Measurements from ENCODE around the gene ABCC5. TPM values are rescaled to one million over a fixed set of nuclear protein-coding genes. Genes with fewer than 3 reads are reported as not detected.

Gene ABCC5
- total RNA-seq, 1 experiment from 2014 or later: 29.1 TPM

DNA sequence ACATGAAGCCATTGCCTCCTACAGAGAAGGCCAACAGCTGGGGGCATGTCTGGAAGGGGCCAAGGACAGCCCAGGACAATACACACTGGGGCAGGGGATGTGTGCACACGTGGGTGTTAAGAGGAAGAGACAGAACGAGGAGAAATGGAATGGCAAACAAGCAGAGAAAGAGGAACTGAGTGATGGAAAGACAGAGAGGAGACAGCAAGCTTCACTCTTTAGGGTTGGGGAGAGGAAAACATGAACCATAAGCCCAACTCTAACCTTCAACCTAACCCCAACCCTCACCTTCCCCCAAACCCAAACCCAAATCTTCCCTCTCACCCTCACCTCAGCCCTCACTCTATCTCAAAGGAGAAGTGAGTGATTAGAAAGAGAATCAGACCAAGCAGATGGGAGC lies 121.1 kb downstream of the ABCC5 start:
- Mint-ChIP-seq H3K27ac (peak overlapping the region; percentile 34; the same call in 1 of the 2 replicates), H3K4me1 (peaks cover 9% of the 10 kb centered on the region), H3K9me3 (peaks cover 13% of the 10 kb centered on the region), H3K36me3 (peaks cover 6% of the 10 kb centered on the region), H3K27me3 (ENCODE audit: low read depth) (peaks cover 4% of the 10 kb centered on the region), H3K4me3 (no peak overlapping the region)
- ChIA-PET POLR2A (no interaction called here), CTCF (interaction anchor here (0.6 to 4.4 kb wide), 8 partner anchors 9 to 331 kb away, joined by 3 to 42 read pairs (median 12); partner anchors contain the start of genes ABCC5 and EIF2B5)
- ATAC-seq: no peak
- DNase-seq (ENCODE audit: low spot score): no peak
- no peak for TF ChIP-seq SP1 (CRISPR knock-in tag; conservative IDR thresholded peaks at IDR 0.05)
- TF ChIP-seq, protein P1, sequence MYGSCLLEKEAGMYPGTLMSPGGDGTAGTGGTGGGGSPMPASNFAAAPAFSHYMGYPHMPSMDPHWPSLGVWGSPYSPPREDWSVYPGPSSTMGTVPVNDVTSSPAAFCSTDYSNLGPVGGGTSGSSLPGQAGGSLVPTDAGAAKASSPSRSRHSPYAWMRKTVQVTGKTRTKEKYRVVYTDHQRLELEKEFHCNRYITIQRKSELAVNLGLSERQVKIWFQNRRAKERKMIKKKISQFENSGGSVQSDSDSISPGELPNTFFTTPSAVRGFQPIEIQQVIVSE (CRISPR knock-in tag; IDR thresholded peaks at IDR 0.05; ENCODE audit: borderline replicate concordance): no peak
- TF ChIP-seq, protein P2, sequence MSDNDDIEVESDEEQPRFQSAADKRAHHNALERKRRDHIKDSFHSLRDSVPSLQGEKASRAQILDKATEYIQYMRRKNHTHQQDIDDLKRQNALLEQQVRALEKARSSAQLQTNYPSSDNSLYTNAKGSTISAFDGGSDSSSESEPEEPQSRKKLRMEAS (CRISPR knock-in tag; IDR thresholded peaks at IDR 0.05): no peak
- no peak for TF ChIP-seq SOX15 (CRISPR knock-in tag; IDR thresholded peaks at IDR 0.05)
- TF ChIP-seq ZNF263 (CRISPR knock-in tag; IDR thresholded peaks at IDR 0.05; ENCODE audit: low read depth): no peak

DNA sequence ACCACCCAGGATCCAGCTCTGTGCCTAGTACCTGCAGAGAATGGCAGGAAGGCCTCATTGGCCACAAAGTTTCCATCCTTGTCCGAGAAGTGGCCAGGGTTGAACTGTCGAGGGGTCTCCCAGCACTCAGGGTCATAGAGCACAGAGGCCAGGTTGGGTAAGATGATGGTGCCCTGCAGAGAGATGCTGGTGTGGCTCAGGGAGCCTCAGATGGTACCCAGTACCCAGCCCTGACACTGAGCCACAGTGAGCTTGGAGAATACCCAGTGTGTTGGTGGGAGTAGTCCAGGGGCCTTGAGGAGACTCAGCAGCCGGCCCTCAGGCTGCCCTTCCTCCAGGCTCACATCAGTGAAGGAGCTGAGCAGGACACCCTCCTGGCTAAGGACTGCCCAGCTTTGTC lies 121.5 kb downstream of the ABCC5 start:
- no peak overlapping the region for H3K4me3 Mint-ChIP-seq
- peaks cover 6% of the 10 kb centered on the region for H3K36me3 Mint-ChIP-seq
- H3K27me3 Mint-ChIP-seq (ENCODE audit: low read depth): peaks cover 4% of the 10 kb centered on the region
- H3K9me3 Mint-ChIP-seq: peaks cover 13% of the 10 kb centered on the region
- H3K27ac Mint-ChIP-seq: no peak overlapping the region
- ATAC-seq: no peak
- ChIA-PET CTCF (interaction anchor here (0.8 to 4.4 kb wide), 22 partner anchors 9 to 393 kb away, joined by 3 to 42 read pairs (median 6); partner anchors contain the start of genes ABCC5, AP2M1, EIF2B5 and PARL), POLR2A (interaction anchor here (0.8 kb wide), 1 partner anchor 540 kb away, joined by 4 read pairs; no protein-coding TSS in a partner anchor)
- H3K4me1 Mint-ChIP-seq: peaks cover 9% of the 10 kb centered on the region
- TF ChIP-seq EMX1 (CRISPR knock-in tag; IDR thresholded peaks at IDR 0.05): no peak
- no peak for TF ChIP-seq ZNF138 (CRISPR knock-in tag; conservative IDR thresholded peaks at IDR 0.05)
- TF ChIP-seq, protein P3, sequence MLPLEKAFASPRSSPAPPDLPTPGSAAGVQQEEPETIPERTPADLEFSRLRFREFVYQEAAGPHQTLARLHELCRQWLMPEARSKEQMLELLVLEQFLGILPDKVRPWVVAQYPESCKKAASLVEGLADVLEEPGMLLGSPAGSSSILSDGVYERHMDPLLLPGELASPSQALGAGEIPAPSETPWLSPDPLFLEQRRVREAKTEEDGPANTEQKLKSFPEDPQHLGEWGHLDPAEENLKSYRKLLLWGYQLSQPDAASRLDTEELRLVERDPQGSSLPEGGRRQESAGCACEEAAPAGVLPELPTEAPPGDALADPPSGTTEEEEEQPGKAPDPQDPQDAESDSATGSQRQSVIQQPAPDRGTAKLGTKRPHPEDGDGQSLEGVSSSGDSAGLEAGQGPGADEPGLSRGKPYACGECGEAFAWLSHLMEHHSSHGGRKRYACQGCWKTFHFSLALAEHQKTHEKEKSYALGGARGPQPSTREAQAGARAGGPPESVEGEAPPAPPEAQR (CRISPR knock-in tag; IDR thresholded peaks at IDR 0.05): no peak
- no peak for TF ChIP-seq ZNF121 (CRISPR knock-in tag; IDR thresholded peaks at IDR 0.05)
- TF ChIP-seq, protein P4, sequence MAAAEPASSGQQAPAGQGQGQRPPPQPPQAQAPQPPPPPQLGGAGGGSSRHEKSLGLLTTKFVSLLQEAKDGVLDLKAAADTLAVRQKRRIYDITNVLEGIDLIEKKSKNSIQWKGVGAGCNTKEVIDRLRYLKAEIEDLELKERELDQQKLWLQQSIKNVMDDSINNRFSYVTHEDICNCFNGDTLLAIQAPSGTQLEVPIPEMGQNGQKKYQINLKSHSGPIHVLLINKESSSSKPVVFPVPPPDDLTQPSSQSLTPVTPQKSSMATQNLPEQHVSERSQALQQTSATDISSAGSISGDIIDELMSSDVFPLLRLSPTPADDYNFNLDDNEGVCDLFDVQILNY (CRISPR knock-in tag; IDR thresholded peaks at IDR 0.05): no peak
- TF ChIP-seq, protein P5, sequence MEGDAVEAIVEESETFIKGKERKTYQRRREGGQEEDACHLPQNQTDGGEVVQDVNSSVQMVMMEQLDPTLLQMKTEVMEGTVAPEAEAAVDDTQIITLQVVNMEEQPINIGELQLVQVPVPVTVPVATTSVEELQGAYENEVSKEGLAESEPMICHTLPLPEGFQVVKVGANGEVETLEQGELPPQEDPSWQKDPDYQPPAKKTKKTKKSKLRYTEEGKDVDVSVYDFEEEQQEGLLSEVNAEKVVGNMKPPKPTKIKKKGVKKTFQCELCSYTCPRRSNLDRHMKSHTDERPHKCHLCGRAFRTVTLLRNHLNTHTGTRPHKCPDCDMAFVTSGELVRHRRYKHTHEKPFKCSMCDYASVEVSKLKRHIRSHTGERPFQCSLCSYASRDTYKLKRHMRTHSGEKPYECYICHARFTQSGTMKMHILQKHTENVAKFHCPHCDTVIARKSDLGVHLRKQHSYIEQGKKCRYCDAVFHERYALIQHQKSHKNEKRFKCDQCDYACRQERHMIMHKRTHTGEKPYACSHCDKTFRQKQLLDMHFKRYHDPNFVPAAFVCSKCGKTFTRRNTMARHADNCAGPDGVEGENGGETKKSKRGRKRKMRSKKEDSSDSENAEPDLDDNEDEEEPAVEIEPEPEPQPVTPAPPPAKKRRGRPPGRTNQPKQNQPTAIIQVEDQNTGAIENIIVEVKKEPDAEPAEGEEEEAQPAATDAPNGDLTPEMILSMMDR (IDR thresholded peaks at IDR 0.05): no peak
- TF ChIP-seq FOXJ3 (CRISPR knock-in tag; IDR thresholded peaks at IDR 0.05; ENCODE audit: borderline replicate concordance): no peak
- TF ChIP-seq, protein P6, sequence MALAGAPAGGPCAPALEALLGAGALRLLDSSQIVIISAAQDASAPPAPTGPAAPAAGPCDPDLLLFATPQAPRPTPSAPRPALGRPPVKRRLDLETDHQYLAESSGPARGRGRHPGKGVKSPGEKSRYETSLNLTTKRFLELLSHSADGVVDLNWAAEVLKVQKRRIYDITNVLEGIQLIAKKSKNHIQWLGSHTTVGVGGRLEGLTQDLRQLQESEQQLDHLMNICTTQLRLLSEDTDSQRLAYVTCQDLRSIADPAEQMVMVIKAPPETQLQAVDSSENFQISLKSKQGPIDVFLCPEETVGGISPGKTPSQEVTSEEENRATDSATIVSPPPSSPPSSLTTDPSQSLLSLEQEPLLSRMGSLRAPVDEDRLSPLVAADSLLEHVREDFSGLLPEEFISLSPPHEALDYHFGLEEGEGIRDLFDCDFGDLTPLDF (CRISPR knock-in tag; IDR thresholded peaks at IDR 0.05): no peak
- no peak for TF ChIP-seq CREB1 (CRISPR knock-in tag; IDR thresholded peaks at IDR 0.05)
- TF ChIP-seq ZNF317 (CRISPR knock-in tag; IDR thresholded peaks at IDR 0.05; ENCODE audit: borderline replicate concordance, low read depth): no peak
- TF ChIP-seq, protein P7, sequence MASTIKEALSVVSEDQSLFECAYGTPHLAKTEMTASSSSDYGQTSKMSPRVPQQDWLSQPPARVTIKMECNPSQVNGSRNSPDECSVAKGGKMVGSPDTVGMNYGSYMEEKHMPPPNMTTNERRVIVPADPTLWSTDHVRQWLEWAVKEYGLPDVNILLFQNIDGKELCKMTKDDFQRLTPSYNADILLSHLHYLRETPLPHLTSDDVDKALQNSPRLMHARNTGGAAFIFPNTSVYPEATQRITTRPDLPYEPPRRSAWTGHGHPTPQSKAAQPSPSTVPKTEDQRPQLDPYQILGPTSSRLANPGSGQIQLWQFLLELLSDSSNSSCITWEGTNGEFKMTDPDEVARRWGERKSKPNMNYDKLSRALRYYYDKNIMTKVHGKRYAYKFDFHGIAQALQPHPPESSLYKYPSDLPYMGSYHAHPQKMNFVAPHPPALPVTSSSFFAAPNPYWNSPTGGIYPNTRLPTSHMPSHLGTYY (CRISPR knock-in tag; IDR thresholded peaks at IDR 0.05): no peak
- no peak for TF ChIP-seq NR1H2 (CRISPR knock-in tag; IDR thresholded peaks at IDR 0.05)
- TF ChIP-seq ELF4 (CRISPR knock-in tag; IDR thresholded peaks at IDR 0.05; ENCODE audit: low read depth): no peak
- TF ChIP-seq MXD4 (CRISPR knock-in tag; IDR thresholded peaks at IDR 0.05; ENCODE audit: borderline replicate concordance): no peak
- TF ChIP-seq, protein P8, sequence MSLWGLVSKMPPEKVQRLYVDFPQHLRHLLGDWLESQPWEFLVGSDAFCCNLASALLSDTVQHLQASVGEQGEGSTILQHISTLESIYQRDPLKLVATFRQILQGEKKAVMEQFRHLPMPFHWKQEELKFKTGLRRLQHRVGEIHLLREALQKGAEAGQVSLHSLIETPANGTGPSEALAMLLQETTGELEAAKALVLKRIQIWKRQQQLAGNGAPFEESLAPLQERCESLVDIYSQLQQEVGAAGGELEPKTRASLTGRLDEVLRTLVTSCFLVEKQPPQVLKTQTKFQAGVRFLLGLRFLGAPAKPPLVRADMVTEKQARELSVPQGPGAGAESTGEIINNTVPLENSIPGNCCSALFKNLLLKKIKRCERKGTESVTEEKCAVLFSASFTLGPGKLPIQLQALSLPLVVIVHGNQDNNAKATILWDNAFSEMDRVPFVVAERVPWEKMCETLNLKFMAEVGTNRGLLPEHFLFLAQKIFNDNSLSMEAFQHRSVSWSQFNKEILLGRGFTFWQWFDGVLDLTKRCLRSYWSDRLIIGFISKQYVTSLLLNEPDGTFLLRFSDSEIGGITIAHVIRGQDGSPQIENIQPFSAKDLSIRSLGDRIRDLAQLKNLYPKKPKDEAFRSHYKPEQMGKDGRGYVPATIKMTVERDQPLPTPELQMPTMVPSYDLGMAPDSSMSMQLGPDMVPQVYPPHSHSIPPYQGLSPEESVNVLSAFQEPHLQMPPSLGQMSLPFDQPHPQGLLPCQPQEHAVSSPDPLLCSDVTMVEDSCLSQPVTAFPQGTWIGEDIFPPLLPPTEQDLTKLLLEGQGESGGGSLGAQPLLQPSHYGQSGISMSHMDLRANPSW (CRISPR knock-in tag; conservative IDR thresholded peaks at IDR 0.05; ENCODE audit: low read depth): no peak
- no peak for TF ChIP-seq JUN (CRISPR knock-in tag; IDR thresholded peaks at IDR 0.05)
- no peak for DNase-seq (ENCODE audit: low spot score)

Measured in WTC11 (cell line).